ENCODE results near the gene PLA2G4F. TPM values are rescaled to one million over a fixed set of nuclear protein-coding genes. Genes with fewer than 3 reads are reported as not detected.

PLA2G4F gene
- total RNA-seq (1 to 10 TPM; 1.9 to 5.3 (median 3.6) TPM), polyA plus RNA-seq (under 1 TPM; 0.20 to 0.93 (median 0.86) TPM)
- long read RNA-seq, donor 1, full-length matches to known transcripts = 3 of 4 reads
- long read RNA-seq, donor 1, partial matches to known transcripts = 0 of 4 reads
- long read RNA-seq, donor 1, other reads (novel, unspliced or antisense) = 1 of 4 reads
- long read RNA-seq, donor 2, full-length matches to known transcripts = 5 of 8 reads
- long read RNA-seq, donor 2, partial matches to known transcripts = 2 of 8 reads
- long read RNA-seq, donor 2, other reads (novel, unspliced or antisense) = 1 of 8 reads

- Histone ChIP-seq H3K9me3 (no peaks in the 10 kb centered on the region), H3K27ac (peak within 1 kb of the TSS; percentile 89), H3K36me3 (ENCODE audit: insufficient read depth in 1 of 2, low read depth in 1 of 2) (peaks cover 0 to 27% of the 10 kb centered on the region in 2 donors), H3K4me1 (peaks cover 47% of the 10 kb centered on the region), H3K4me3 (peak within 1 kb of the TSS; percentile 52), H3K27me3 (ENCODE audit: insufficient read depth in 3 of 3, low read length in 2 of 3) (no peaks in the 10 kb centered on the region)
- no peak for TF ChIP-seq CTCF (IDR thresholded peaks at IDR 0.05)
- peak in 1 of 2 donors; percentile 79 for DNase-seq
- ATAC-seq = peak; percentile 47 to 73 (median 62)
- intact Hi-C loops (cut with DNase I) = no loop called here
- WGBS, 3 donors = 34 to 52% (median 44%) methylated on average over 8 of the region's 8 CpGs
Observed at GRCh38 chr15:42156243-42156922, at the start of gene PLA2G4F. PLA2G4F (minus strand) TSS chr15:42156636; CDS start chr15:42156549, 87 bp downstream.

GRCh38 chr15:42203891-42204290, 47.5 kb upstream of the PLA2G4F start:
- no peaks in the 10 kb centered on the region for H3K9me3 ChIP-seq
- WGBS, 3 donors = 95 to 97% (median 96%) methylated on average over 3 of the region's 3 CpGs

GRCh38 chr15:42202653-42203052, 46.2 kb upstream of the PLA2G4F start:
- Histone ChIP-seq H3K4me3 (no peak overlapping the region), H3K27ac (no peak overlapping the region), H3K4me1 (peaks cover 16% of the 10 kb centered on the region), H3K27me3 (ENCODE audit: insufficient read depth in 3 of 3, low read length in 2 of 3) (no peaks in the 10 kb centered on the region), H3K36me3 (ENCODE audit: insufficient read depth in 1 of 2, low read depth in 1 of 2) (peaks cover 4 to 40% of the 10 kb centered on the region in 2 donors), H3K9me3 (no peaks in the 10 kb centered on the region)
- no peak for TF ChIP-seq CTCF (IDR thresholded peaks at IDR 0.05)
- ATAC-seq (no peak), DNase-seq (no peak)
- intact Hi-C loops (cut with DNase I) = no loop called here
- WGBS, 3 donors = 63 to 69% (median 68%) methylated on average over 2 of the region's 2 CpGs

More at GRCh38 chr15:42203891-42204290, 47.5 kb upstream of the PLA2G4F start:
- no peak for TF ChIP-seq CTCF (IDR thresholded peaks at IDR 0.05)
- no peaks in the 10 kb centered on the region for H3K27me3 ChIP-seq (ENCODE audit: insufficient read depth in 3 of 3, low read length in 2 of 3)
- intact Hi-C loops (cut with DNase I) = no loop called here
- no peak for ATAC-seq
- DNase-seq = no peak
- peaks cover 4 to 27% of the 10 kb centered on the region in 2 donors for H3K36me3 ChIP-seq (ENCODE audit: insufficient read depth in 1 of 2, low read depth in 1 of 2)
- H3K27ac ChIP-seq = no peak overlapping the region
- no peak overlapping the region for H3K4me3 ChIP-seq
- peaks cover 16% of the 10 kb centered on the region for H3K4me1 ChIP-seq

- H3K36me3 ChIP-seq (ENCODE audit: insufficient read depth in 1 of 2, low read depth in 1 of 2) = peaks cover 4 to 46% of the 10 kb centered on the region in 2 donors
- 96 to 100% (median 97%) methylated on average over 1 of the region's 1 CpG for WGBS, 3 donors
Observed at GRCh38 chr15:42201801-42202200, 45.4 kb upstream of the PLA2G4F start.

More at GRCh38 chr15:42201801-42202200, 45.4 kb upstream of the PLA2G4F start:
- intact Hi-C loops (cut with DNase I) = no loop called here
- Histone ChIP-seq H3K9me3 (no peaks in the 10 kb centered on the region), H3K27ac (no peak overlapping the region), H3K4me1 (peaks cover 9% of the 10 kb centered on the region), H3K27me3 (ENCODE audit: insufficient read depth in 3 of 3, low read length in 2 of 3) (no peaks in the 10 kb centered on the region), H3K4me3 (no peak overlapping the region)
- ATAC-seq (no peak), DNase-seq (no peak)
- TF ChIP-seq CTCF (IDR thresholded peaks at IDR 0.05) = no peak

All from psoas muscle (tissue), 8 donors.